Measurements from ENCODE around the gene TP63.
"Not testable (repeated sequence)": the region's sequence is repeated elsewhere in the genome, so short reads cannot be mapped to it uniquely, and the experiment has no call there.

The TP63 gene

GRCh38 chr3:189605717-189606116 is 25.5 kb upstream of the TP63 start:
- Histone ChIP-seq H3K9me3 (no peaks in the 10 kb centered on the region), H3K4me1 (no peaks in the 10 kb centered on the region), H3K4me3 (no peak overlapping the region), H3K36me3 (replicated peaks) (no peaks in the 10 kb centered on the region), H3K27me3 (ENCODE audit: low read depth) (no peaks in the 10 kb centered on the region)
- in situ Hi-C loops (cut with MboI; ENCODE audit: low sequenced_read_pairs): no loop called here
- DNase-seq (ENCODE audit: low spot score in 2 of 2): no peak

- no peak overlapping the region for H3K4me3 ChIP-seq
- in situ Hi-C loops (cut with MboI; ENCODE audit: low sequenced_read_pairs): no loop called here
Observed at GRCh38 chr3:189606774-189607173, 24.4 kb upstream of the TP63 start.

GRCh38 chr3:189612641-189613040 is 18.5 kb upstream of the TP63 start:
- H3K36me3 ChIP-seq (replicated peaks); H3K9me3 ChIP-seq; DNase-seq (ENCODE audit: low spot score in 2 of 2); in situ Hi-C loops (cut with MboI; ENCODE audit: low sequenced_read_pairs); H3K27me3 ChIP-seq (ENCODE audit: low read depth); H3K4me3 ChIP-seq; H3K4me1 ChIP-seq: not testable (repeated sequence)

More at GRCh38 chr3:189606774-189607173, 24.4 kb upstream of the TP63 start:
- H3K27me3 ChIP-seq (ENCODE audit: low read depth): no peaks in the 10 kb centered on the region
- no peaks in the 10 kb centered on the region for H3K36me3 ChIP-seq (replicated peaks)
- H3K4me1 ChIP-seq: no peaks in the 10 kb centered on the region
- DNase-seq (ENCODE audit: low spot score in 2 of 2): no peak
- H3K9me3 ChIP-seq: no peaks in the 10 kb centered on the region

GRCh38 chr3:189613122-189613521 is 18.1 kb upstream of the TP63 start:
- Histone ChIP-seq H3K36me3 (replicated peaks) (no peaks in the 10 kb centered on the region), H3K27me3 (ENCODE audit: low read depth) (no peaks in the 10 kb centered on the region), H3K4me1 (no peaks in the 10 kb centered on the region), H3K9me3 (no peaks in the 10 kb centered on the region), H3K4me3 (no peak overlapping the region)
- DNase-seq (ENCODE audit: low spot score in 2 of 2): no peak
- in situ Hi-C loops (cut with MboI; ENCODE audit: low sequenced_read_pairs): no loop called here

GRCh38 chr3:189621948-189622603 is 9.1 kb upstream of the TP63 start:
- Histone ChIP-seq H3K4me1 (no peaks in the 10 kb centered on the region), H3K27me3 (ENCODE audit: low read depth) (no peaks in the 10 kb centered on the region), H3K9me3 (no peaks in the 10 kb centered on the region), H3K36me3 (replicated peaks) (no peaks in the 10 kb centered on the region), H3K4me3 (no peak overlapping the region)
- in situ Hi-C loops (cut with MboI; ENCODE audit: low sequenced_read_pairs): no loop called here
- no peak for DNase-seq (ENCODE audit: low spot score in 2 of 2)

- Histone ChIP-seq H3K27me3 (ENCODE audit: low read depth) (no peaks in the 10 kb centered on the region), H3K4me3 (no peak overlapping the region), H3K9me3 (no peaks in the 10 kb centered on the region), H3K36me3 (replicated peaks) (no peaks in the 10 kb centered on the region), H3K4me1 (no peaks in the 10 kb centered on the region)
- in situ Hi-C loops (cut with MboI; ENCODE audit: low sequenced_read_pairs): no loop called here
- DNase-seq (ENCODE audit: low spot score in 2 of 2): no peak
Observed at GRCh38 chr3:189622629-189623028, 8.6 kb upstream of the TP63 start.

- Histone ChIP-seq H3K27me3 (ENCODE audit: low read depth) (no peaks in the 10 kb centered on the region), H3K9me3 (no peaks in the 10 kb centered on the region), H3K36me3 (replicated peaks) (no peaks in the 10 kb centered on the region), H3K4me1 (no peaks in the 10 kb centered on the region), H3K4me3 (no peak overlapping the region)
- no peak for DNase-seq (ENCODE audit: low spot score in 2 of 2)
- in situ Hi-C loops (cut with MboI; ENCODE audit: low sequenced_read_pairs): no loop called here
Observed at GRCh38 chr3:189624130-189624529, 7.1 kb upstream of the TP63 start.

- no peaks in the 10 kb centered on the region for H3K4me1 ChIP-seq
- in situ Hi-C loops (cut with MboI; ENCODE audit: low sequenced_read_pairs): no loop called here
Observed at GRCh38 chr3:189625071-189625470, 6.1 kb upstream of the TP63 start.

GRCh38 chr3:189625572-189625971 is 5.6 kb upstream of the TP63 start:
- Histone ChIP-seq H3K9me3 (no peaks in the 10 kb centered on the region), H3K4me1 (no peaks in the 10 kb centered on the region), H3K4me3 (no peak overlapping the region), H3K36me3 (replicated peaks) (no peaks in the 10 kb centered on the region), H3K27me3 (ENCODE audit: low read depth) (no peaks in the 10 kb centered on the region)
- DNase-seq (ENCODE audit: low spot score in 2 of 2): no peak
- in situ Hi-C loops (cut with MboI; ENCODE audit: low sequenced_read_pairs): no loop called here

More at GRCh38 chr3:189625071-189625470, 6.1 kb upstream of the TP63 start:
- H3K27me3 ChIP-seq (ENCODE audit: low read depth): no peaks in the 10 kb centered on the region
- H3K9me3 ChIP-seq: no peaks in the 10 kb centered on the region
- no peaks in the 10 kb centered on the region for H3K36me3 ChIP-seq (replicated peaks)
- DNase-seq (ENCODE audit: low spot score in 2 of 2): no peak
- H3K4me3 ChIP-seq: no peak overlapping the region

- no peaks in the 10 kb centered on the region for H3K27me3 ChIP-seq (ENCODE audit: low read depth)
- H3K4me3 ChIP-seq: no peak overlapping the region
- no peaks in the 10 kb centered on the region for H3K4me1 ChIP-seq
- DNase-seq (ENCODE audit: low spot score in 2 of 2): no peak
- H3K36me3 ChIP-seq (replicated peaks): no peaks in the 10 kb centered on the region
- in situ Hi-C loops (cut with MboI; ENCODE audit: low sequenced_read_pairs): no loop called here
- no peaks in the 10 kb centered on the region for H3K9me3 ChIP-seq
Observed at GRCh38 chr3:189626286-189626685, 4.9 kb upstream of the TP63 start.

GRCh38 chr3:189629803-189630455 is 1.3 kb upstream of the TP63 start:
- no peak overlapping the region for H3K4me3 ChIP-seq
- no peaks in the 10 kb centered on the region for H3K9me3 ChIP-seq
- DNase-seq (ENCODE audit: low spot score in 2 of 2): no peak
- no peaks in the 10 kb centered on the region for H3K36me3 ChIP-seq (replicated peaks)
- in situ Hi-C loops (cut with MboI; ENCODE audit: low sequenced_read_pairs): no loop called here
- no peaks in the 10 kb centered on the region for H3K27me3 ChIP-seq (ENCODE audit: low read depth)
- no peaks in the 10 kb centered on the region for H3K4me1 ChIP-seq

- in situ Hi-C loops (cut with MboI; ENCODE audit: low sequenced_read_pairs): no loop called here
- no peak overlapping the region for H3K4me3 ChIP-seq
- DNase-seq (ENCODE audit: low spot score in 2 of 2): no peak
Observed at GRCh38 chr3:189630767-189631372, 319 bp upstream of the TP63 start.

GRCh38 chr3:189631409-189631808 is 220 bp downstream of the TP63 start:
- in situ Hi-C loops (cut with MboI; ENCODE audit: low sequenced_read_pairs): no loop called here
- no peaks in the 10 kb centered on the region for H3K27me3 ChIP-seq (ENCODE audit: low read depth)
- no peak overlapping the region for H3K4me3 ChIP-seq
- no peaks in the 10 kb centered on the region for H3K4me1 ChIP-seq
- no peaks in the 10 kb centered on the region for H3K9me3 ChIP-seq
- DNase-seq (ENCODE audit: low spot score in 2 of 2): no peak
- no peaks in the 10 kb centered on the region for H3K36me3 ChIP-seq (replicated peaks)

More at GRCh38 chr3:189630767-189631372, 319 bp upstream of the TP63 start:
- H3K9me3 ChIP-seq: no peaks in the 10 kb centered on the region
- H3K36me3 ChIP-seq (replicated peaks): no peaks in the 10 kb centered on the region
- H3K4me1 ChIP-seq: no peaks in the 10 kb centered on the region
- no peaks in the 10 kb centered on the region for H3K27me3 ChIP-seq (ENCODE audit: low read depth)

- Histone ChIP-seq H3K4me3 (no peak overlapping the region), H3K36me3 (replicated peaks) (no peaks in the 10 kb centered on the region), H3K27me3 (ENCODE audit: low read depth) (no peaks in the 10 kb centered on the region), H3K9me3 (no peaks in the 10 kb centered on the region), H3K4me1 (no peaks in the 10 kb centered on the region)
- in situ Hi-C loops (cut with MboI; ENCODE audit: low sequenced_read_pairs): no loop called here
- DNase-seq (ENCODE audit: low spot score in 2 of 2): no peak
Observed at GRCh38 chr3:189632242-189632641, 1.1 kb downstream of the TP63 start.
